Stimulated activated naive B cell treated with anti-CD40 and anti-IgM and Interleukin-4, amounts not matched to agents 10 μg/mL and 1 μg/mL and 100 μg/mL, for 72 hours (primary cell): ENCODE results near the gene RALGAPA2.
A peak's percentile ranks its signal among the peaks of the same experiment; 100 is the strongest.

Source experiments
- ATAC-seq, 2 donors: fragments of 150-1000 bp; cut with Tn5 transposase; replicated peaks; 2 replicates each; pipeline ENCODE4 v1.10.0; 2021; ENCODE audit warnings: moderate library complexity in 1 of 2
- DNase-seq: peaks from one replicate; pipeline ENCODE4 v3.0.0; 2021
- H3K27ac Mint-ChIP-seq: one replicate; pipeline ENCODE4 v1.8.0; 2022; ENCODE audit warnings: mild to moderate bottlenecking, mixed read lengths
- H3K27me3 Mint-ChIP-seq, 2 donors: one replicate each; pipeline ENCODE4 v1.8.0; 2022; ENCODE audit warnings: mixed read lengths in 2 of 2
- H3K36me3 Mint-ChIP-seq, 2 donors: one replicate each; pipeline ENCODE4 v1.8.0; 2022; ENCODE audit warnings: mixed read lengths in 2 of 2, mild to moderate bottlenecking in 1 of 2
- H3K4me1 Mint-ChIP-seq, 2 donors: one replicate each; pipeline ENCODE4 v1.8.0; 2022; ENCODE audit warnings: mixed read lengths in 2 of 2, mild to moderate bottlenecking in 1 of 2
- H3K4me3 Mint-ChIP-seq, 2 donors: one replicate each; pipeline ENCODE4 v1.8.0; 2022; ENCODE audit warnings: mild to moderate bottlenecking in 2 of 2, mixed read lengths in 2 of 2, moderate library complexity in 1 of 2
- H3K9me3 Mint-ChIP-seq, 2 donors: one replicate each; pipeline ENCODE4 v1.8.0; 2022; ENCODE audit warnings: mixed read lengths in 2 of 2, mild to moderate bottlenecking in 1 of 2

RALGAPA2 gene

DNA sequence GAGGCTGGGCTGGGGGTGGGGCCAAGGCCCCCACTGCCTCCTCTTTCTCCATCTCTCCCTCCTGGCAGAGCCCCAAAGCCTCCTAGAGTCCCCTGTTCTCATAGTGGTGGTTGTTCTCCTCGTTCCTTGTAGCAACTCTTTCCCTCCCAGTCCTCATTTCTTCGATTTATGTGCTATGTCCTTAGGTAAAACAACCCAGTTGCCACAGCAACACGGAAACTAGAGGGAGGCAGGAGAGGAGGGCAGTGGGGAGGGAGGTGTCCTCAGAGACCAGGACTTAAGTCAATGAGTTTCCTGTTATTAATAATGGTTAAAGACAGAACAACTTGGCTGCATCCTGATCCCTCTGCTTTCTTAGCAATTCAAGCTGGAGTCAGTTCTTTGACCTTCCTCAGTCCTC lies 183.6 kb downstream of the RALGAPA2 start:
- Mint-ChIP-seq H3K4me3 (no peak overlapping the region), H3K27me3 (no peaks in the 10 kb centered on the region), H3K36me3 (peaks cover 16 to 33% of the 10 kb centered on the region in 2 donors), H3K27ac (no peak overlapping the region), H3K4me1 (no peaks in the 10 kb centered on the region), H3K9me3 (no peaks in the 10 kb centered on the region)
- DNase-seq (no peak), ATAC-seq (no peak)

DNA sequence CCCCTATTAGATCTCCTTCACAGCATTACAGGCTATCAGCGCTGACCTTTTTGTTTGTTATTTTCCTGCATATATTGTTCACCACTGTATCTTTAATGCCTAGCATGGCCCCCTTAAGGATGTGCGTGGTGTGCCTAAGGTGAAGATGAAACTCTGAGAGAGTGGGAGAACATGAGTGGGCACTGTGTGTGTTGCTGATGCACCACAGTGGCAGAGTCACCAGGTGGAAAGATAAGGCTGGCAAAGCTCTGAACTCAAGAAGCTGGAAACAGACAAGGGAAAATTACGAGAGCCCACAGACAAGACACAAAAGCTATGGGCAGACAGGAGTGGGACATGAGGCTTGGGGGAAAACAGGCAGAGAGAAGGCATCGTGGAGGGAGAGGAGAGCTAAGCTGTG lies 184.8 kb downstream of the RALGAPA2 start:
- no peak for ATAC-seq
- H3K27ac Mint-ChIP-seq = no peak overlapping the region
- H3K27me3 Mint-ChIP-seq = no peaks in the 10 kb centered on the region
- no peaks in the 10 kb centered on the region for H3K4me1 Mint-ChIP-seq
- no peak for DNase-seq
- peaks cover 16 to 29% of the 10 kb centered on the region in 2 donors for H3K36me3 Mint-ChIP-seq
- H3K4me3 Mint-ChIP-seq = no peak overlapping the region
- no peaks in the 10 kb centered on the region for H3K9me3 Mint-ChIP-seq

DNA sequence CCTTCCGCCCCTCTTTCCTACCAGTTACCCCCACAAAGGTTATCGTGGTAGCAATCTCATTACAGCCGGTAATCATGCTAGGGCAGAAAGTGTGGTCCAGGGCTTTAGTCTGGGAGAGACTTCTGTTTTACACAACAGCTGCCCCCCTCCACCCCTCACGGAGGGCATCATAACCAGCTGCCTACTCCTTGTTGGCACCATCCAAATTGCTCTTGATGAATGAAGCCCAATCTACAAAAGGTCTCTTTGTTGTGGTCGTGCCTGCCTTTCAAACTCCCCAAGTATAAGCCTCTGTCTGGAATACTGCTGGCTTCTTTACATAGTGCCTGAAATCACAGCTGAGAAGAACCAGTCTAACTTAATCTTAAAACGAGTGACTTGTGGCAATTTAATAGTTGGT lies 186.7 kb downstream of the RALGAPA2 start:
- H3K9me3 Mint-ChIP-seq = no peaks in the 10 kb centered on the region
- peaks cover 22 to 30% of the 10 kb centered on the region in 2 donors for H3K36me3 Mint-ChIP-seq
- ATAC-seq = no peak
- no peak for DNase-seq
- no peaks in the 10 kb centered on the region for H3K27me3 Mint-ChIP-seq
- no peak overlapping the region for H3K27ac Mint-ChIP-seq
- H3K4me3 Mint-ChIP-seq = no peak overlapping the region
- no peaks in the 10 kb centered on the region for H3K4me1 Mint-ChIP-seq

DNA sequence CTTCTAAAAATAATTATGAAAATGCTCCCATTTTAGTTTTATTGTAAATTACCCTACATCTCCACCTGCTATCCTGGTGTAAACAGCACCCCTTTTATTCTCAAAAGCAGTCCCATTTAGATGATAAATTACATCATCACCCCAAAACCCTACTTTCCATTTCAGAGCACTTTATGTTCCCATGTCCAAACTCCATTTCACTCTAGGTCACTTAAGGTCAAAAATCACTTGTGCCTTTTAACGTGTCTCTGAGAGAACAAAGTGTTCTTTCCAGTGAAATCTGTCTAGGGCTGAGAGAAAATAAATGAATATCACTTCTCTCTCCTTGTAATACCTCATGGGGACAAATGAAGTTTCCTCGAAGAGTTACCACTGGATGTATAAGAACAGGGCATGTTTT lies 187.2 kb downstream of the RALGAPA2 start:
- Mint-ChIP-seq H3K4me1 (no peaks in the 10 kb centered on the region), H3K27ac (no peak overlapping the region), H3K36me3 (peaks cover 25 to 32% of the 10 kb centered on the region in 2 donors), H3K4me3 (no peak overlapping the region), H3K9me3 (no peaks in the 10 kb centered on the region), H3K27me3 (no peaks in the 10 kb centered on the region)
- DNase-seq = no peak
- no peak for ATAC-seq

DNA sequence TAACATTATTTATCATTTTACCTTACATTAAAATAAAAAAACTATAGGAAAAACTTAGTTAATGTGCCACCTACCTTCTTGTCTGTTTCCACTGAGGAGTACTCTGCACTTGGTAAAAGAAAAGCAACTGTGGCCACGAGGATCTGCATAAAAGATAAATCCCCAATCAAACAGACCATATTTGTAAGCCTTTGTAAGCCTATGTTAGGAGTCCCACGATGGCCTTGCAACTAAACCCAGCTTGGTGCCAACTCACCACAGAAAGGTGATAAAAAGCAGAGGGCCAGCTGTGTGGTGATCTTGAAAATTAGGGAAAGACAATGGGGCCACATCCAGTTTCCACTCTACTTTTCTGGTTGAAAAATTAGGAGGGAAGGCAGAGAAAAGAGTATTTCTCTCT lies 187.7 kb downstream of the RALGAPA2 start:
- Mint-ChIP-seq H3K4me1 (no peaks in the 10 kb centered on the region), H3K4me3 (no peak overlapping the region), H3K27ac (no peak overlapping the region), H3K36me3 (peaks cover 23 to 30% of the 10 kb centered on the region in 2 donors), H3K9me3 (no peaks in the 10 kb centered on the region), H3K27me3 (no peaks in the 10 kb centered on the region)
- no peak for DNase-seq
- ATAC-seq = no peak

DNA sequence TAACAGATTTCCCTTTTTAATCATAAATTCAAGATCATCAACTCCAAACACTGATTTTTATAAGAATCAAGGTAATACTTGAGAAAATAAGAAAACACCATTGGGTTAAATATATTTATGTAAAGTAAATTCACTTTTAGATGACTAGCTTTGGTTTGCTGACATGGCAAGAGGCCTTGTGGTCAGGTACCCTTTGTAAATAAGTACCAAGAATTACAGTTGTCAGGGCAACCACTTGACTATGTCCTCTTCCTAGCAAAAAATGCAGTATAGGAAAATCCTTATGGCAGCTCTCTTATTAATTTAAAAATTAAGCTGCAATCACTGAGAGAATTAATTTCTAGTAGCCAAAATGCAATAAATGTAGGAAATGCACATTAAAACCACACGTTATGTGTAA lies 190.7 kb downstream of the RALGAPA2 start:
- Mint-ChIP-seq H3K27me3 (no peaks in the 10 kb centered on the region), H3K4me3 (no peak overlapping the region), H3K36me3 (peaks cover 23 to 31% of the 10 kb centered on the region in 2 donors), H3K9me3 (no peaks in the 10 kb centered on the region), H3K27ac (no peak overlapping the region), H3K4me1 (peaks cover 0 to 1% of the 10 kb centered on the region in 2 donors)
- DNase-seq = no peak
- ATAC-seq = no peak

DNA sequence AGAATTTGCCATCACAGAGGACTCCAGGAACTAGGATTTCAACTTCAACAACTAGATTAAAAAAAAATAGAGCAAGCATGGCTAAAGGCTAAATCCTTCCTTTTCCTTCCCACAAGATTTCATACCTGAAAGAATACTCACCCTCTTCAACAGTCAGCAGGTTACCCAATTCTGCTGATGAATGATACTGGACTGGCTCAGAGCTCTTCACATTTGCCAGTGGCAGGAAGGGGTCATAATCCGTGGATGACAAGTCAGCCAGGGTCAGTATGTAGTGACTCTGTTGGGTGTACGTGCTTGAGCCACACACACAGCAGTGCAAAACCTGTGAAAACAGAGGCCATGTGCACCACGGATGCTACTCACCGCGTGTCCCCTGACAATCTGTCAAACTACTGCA lies 191.7 kb downstream of the RALGAPA2 start:
- ATAC-seq = no peak
- peaks cover 33 to 40% of the 10 kb centered on the region in 2 donors for H3K36me3 Mint-ChIP-seq
- no peak for DNase-seq
- H3K4me3 Mint-ChIP-seq = no peak overlapping the region
- H3K4me1 Mint-ChIP-seq = peaks cover 0 to 1% of the 10 kb centered on the region in 2 donors
- H3K27ac Mint-ChIP-seq = no peak overlapping the region
- H3K9me3 Mint-ChIP-seq = no peaks in the 10 kb centered on the region
- H3K27me3 Mint-ChIP-seq = no peaks in the 10 kb centered on the region

DNA sequence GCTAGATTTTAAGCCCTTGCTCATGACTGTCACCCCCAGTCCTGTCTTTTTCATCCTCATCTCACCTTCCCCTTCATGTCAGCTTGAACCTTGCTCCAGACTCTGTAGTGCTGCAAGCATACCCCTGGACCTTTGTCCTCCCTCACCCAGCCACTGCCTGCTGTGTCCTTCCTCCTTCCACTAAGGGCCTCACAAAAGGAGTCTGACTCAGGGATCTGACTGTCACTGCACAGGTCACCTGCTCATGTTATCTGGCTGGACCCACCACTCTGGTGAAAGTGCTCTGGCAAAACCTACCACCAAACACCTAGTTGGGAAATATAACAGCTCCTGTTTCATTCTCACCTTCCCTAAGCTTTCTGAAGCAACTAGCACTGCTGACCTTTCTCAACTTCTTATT lies 193.2 kb downstream of the RALGAPA2 start:
- no peak overlapping the region for H3K27ac Mint-ChIP-seq
- peaks cover 46 to 56% of the 10 kb centered on the region in 2 donors for H3K36me3 Mint-ChIP-seq

DNA sequence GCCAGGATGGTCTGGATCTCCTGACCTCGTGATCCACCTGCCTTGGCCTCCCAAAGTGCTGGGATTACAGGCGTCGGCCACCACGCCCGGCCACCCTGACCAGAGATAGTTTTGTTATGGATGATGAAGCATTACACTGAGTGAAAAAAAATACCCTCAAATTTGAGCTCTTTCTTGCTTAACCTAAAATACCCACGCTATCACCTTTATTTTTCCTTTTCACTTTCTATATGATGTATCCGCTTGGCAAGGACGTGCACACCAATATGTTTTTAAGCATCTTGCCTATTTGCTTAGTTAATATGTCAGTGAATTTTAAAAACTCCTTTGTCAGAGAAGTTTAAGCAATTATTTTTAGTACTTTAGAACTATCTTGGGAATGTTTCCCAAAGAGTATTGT lies 194.2 kb downstream of the RALGAPA2 start:
- Mint-ChIP-seq H3K4me3 (no peak overlapping the region), H3K9me3 (peaks cover 5 to 15% of the 10 kb centered on the region in 2 donors), H3K4me1 (peaks cover 0 to 1% of the 10 kb centered on the region in 2 donors), H3K36me3 (peaks cover 56 to 66% of the 10 kb centered on the region in 2 donors), H3K27ac (no peak overlapping the region), H3K27me3 (no peaks in the 10 kb centered on the region)
- DNase-seq (no peak), ATAC-seq (no peak)

More for the DNA sequence above, 193.2 kb downstream of the RALGAPA2 start:
- Mint-ChIP-seq H3K4me1 (peaks cover 0 to 1% of the 10 kb centered on the region in 2 donors), H3K27me3 (no peaks in the 10 kb centered on the region), H3K4me3 (no peak overlapping the region), H3K9me3 (peaks cover 5 to 9% of the 10 kb centered on the region in 2 donors)
- ATAC-seq (no peak), DNase-seq (no peak)

DNA sequence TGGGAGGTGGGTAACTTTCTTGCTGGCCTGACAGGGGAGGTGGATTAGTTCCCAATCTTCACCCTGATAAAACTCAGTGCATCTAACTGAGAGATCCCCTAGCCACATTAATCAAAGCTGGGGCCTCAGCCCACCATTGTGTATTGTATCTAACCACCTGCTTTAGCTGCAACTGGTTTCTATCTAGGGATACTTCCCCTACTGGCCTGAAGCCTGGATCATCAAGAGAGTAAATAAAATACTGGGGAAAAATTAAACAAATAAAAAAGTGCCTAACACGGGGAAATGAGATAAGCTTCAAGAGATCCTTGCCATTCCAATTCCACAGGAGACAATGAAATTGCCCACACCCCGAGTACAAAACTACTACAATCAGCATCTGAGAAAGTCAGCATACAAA lies 195.1 kb downstream of the RALGAPA2 start:
- Mint-ChIP-seq H3K27ac (no peak overlapping the region), H3K9me3 (peaks cover 5 to 16% of the 10 kb centered on the region in 2 donors), H3K4me3 (no peak overlapping the region), H3K4me1 (peaks cover 0 to 1% of the 10 kb centered on the region in 2 donors), H3K36me3 (peaks cover 66 to 75% of the 10 kb centered on the region in 2 donors), H3K27me3 (no peaks in the 10 kb centered on the region)
- DNase-seq (no peak), ATAC-seq (no peak)

DNA sequence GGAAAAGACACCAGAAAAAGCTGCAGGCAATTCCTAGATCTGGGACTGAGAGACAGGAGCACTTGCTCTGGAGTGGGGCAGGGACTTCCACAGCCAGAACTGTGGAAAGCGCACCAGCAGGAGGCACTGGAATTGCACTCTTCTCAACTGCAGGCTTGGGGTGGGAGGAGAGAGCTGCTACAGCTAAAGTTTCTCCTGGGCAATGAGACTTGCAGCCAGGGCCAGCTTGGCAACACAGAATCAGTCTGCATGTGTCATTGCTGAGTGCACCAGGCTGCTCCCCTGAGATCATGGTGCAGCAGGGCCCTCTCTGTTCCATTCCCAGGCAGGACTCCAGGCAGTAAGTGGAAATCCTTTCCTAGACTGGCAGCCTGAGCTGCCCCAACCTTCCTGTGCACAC lies 198.7 kb downstream of the RALGAPA2 start:
- no peak overlapping the region for H3K27ac Mint-ChIP-seq
- H3K27me3 Mint-ChIP-seq = no peaks in the 10 kb centered on the region
- H3K9me3 Mint-ChIP-seq = peaks cover 5 to 16% of the 10 kb centered on the region in 2 donors
- no peaks in the 10 kb centered on the region for H3K4me1 Mint-ChIP-seq
- H3K36me3 Mint-ChIP-seq = peaks cover 61 to 81% of the 10 kb centered on the region in 2 donors
- ATAC-seq = no peak
- DNase-seq = no peak
- no peak overlapping the region for H3K4me3 Mint-ChIP-seq

DNA sequence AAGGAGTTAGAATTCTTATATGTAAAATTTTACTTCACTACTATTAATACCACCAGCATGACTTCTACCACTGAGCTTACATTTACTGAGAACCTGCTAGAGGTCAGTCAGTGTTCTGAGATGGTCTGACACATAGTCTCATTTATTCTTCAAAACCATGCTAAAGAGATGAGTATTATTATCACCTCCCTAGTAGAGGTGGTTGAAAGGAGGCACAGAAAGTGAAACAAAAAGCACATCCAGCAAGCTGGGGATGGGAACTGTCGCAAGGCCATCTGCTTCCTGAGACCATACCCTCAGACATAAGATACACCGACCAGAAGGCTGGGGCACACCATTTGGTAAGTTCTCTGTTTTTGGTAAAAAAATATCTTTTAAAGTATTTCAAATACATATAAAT lies 206.9 kb downstream of the RALGAPA2 start:
- no peaks in the 10 kb centered on the region for H3K4me1 Mint-ChIP-seq
- H3K27ac Mint-ChIP-seq = no peak overlapping the region
- H3K36me3 Mint-ChIP-seq = peaks cover 32 to 56% of the 10 kb centered on the region in 2 donors
- no peak overlapping the region for H3K4me3 Mint-ChIP-seq
- ATAC-seq (peak; percentile 39 to 54), DNase-seq (no peak)
- no peaks in the 10 kb centered on the region for H3K9me3 Mint-ChIP-seq
- H3K27me3 Mint-ChIP-seq = no peaks in the 10 kb centered on the region

DNA sequence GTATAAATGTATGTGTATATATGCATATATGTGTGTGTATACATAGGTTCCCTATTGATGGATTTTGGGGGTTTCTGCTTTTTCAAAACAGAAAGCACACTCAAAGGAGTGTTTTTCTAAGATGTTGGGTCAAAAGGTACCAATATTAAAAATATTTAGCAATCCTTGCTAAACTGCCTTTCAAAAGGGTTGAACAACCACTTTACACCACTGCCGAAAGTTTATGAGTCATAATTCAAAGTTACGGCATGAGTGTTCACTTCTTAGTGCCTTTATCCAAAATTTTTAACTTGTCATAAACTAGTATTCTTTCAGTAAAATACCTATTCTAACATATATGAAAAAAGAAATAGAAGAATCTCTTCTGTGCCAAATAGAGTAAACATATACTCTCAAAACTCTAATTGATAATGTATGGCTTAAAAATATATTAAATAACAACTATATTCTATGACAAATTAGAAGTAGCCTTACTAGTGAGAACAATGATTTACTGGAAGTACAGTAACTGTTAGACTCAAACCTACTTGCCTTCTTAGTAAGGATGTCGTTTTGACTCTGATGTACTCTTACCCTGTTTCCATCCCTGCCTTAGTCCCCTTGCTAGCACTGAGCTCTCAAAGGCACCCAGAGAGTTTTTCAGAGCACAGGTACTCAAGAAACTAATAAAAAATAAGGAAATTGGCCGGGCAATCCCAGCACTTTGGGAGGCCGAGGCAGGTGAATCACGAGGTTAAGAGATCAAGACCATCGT lies 208.5 kb downstream of the RALGAPA2 start:
- ATAC-seq = no peak
- H3K9me3 Mint-ChIP-seq = no peaks in the 10 kb centered on the region

DNA sequence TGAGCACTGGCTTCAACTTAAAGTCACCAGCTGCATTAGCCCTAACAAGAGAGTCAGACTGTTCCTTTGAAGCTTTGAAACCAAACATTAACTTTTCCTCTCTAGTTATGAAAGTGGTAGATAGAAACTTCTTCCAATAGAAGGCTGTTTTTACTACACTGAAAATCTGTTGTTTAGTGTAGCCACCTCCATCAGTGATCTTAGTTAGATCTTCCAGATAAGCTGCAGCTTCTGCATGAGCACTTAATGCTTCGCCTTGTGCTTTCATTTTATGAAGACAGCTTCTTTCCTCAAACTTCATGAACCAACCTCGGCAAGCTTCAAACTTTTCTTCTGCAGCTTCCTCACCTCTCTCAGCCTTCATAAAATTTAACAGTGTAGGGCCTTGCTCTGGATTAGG lies 211.3 kb downstream of the RALGAPA2 start:
- DNase-seq (no peak), ATAC-seq (no peak)
- no peaks in the 10 kb centered on the region for H3K9me3 Mint-ChIP-seq
- no peak overlapping the region for H3K27ac Mint-ChIP-seq
- peaks cover 32 to 63% of the 10 kb centered on the region in 2 donors for H3K36me3 Mint-ChIP-seq
- H3K27me3 Mint-ChIP-seq = no peaks in the 10 kb centered on the region
- no peak overlapping the region for H3K4me3 Mint-ChIP-seq
- peaks cover 0 to 10% of the 10 kb centered on the region in 2 donors for H3K4me1 Mint-ChIP-seq

More for the DNA sequence above, 208.5 kb downstream of the RALGAPA2 start:
- H3K36me3 Mint-ChIP-seq = peaks cover 32 to 53% of the 10 kb centered on the region in 2 donors
- no peaks in the 10 kb centered on the region for H3K27me3 Mint-ChIP-seq
- H3K27ac Mint-ChIP-seq = no peak overlapping the region
- DNase-seq = no peak
- no peaks in the 10 kb centered on the region for H3K4me1 Mint-ChIP-seq
- no peak overlapping the region for H3K4me3 Mint-ChIP-seq

DNA sequence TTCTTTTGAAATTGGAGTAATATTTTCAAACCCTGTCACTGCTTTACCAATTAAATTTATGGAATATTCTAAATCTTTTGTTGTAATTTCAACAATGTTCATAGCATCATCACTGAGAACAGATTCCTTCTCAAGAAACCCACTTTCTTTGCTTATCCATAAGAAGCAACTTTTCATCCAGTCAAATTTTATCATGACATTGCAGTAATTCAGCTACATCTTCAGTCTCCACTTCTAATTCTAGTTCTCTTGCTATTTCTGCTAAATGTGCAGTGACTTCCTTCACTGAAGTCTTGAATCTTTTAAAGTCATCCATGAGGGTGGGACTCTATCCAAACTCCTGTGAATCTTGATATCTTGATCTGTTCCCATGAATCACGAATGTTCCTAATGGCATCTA lies 212.1 kb downstream of the RALGAPA2 start:
- Mint-ChIP-seq H3K27me3 (no peaks in the 10 kb centered on the region), H3K27ac (no peak overlapping the region), H3K4me1 (peaks cover 0 to 10% of the 10 kb centered on the region in 2 donors), H3K9me3 (no peaks in the 10 kb centered on the region), H3K36me3 (peaks cover 34 to 62% of the 10 kb centered on the region in 2 donors), H3K4me3 (no peak overlapping the region)
- DNase-seq (no peak), ATAC-seq (no peak)
